HepG2 (cell line): ENCODE data around the gene TMEM80. TPM values are rescaled to one million over a fixed set of nuclear protein-coding genes. Genes with fewer than 3 reads are reported as not detected.

Experiments used
- ATAC-seq: fragments of 200-7000 bp; cut with Tn5 transposase; 3 replicates; pipeline ENCODE4 v1.9.1; 2020; ENCODE audit warnings: mild to moderate bottlenecking, moderate library complexity
- BruUV-seq: library from RNA; stranded (reverse); fragments of 400-500 nt; replicated peaks from 2 replicates; lab custom pipeline; 2021; lab: Mats Ljungman, UMichigan
- CTCF ChIA-PET: fragments of 300-600 bp; formaldehyde crosslinking; extraction: SDS; loops from one replicate; lab custom pipeline; 2021; ENCODE audit warnings: low total read pairs, inconsistent platforms, low intra/inter-chr PET ratio; lab: Yijun Ruan, JAX
- POLR2A ChIA-PET: fragments of 350-600 bp; sonication (Branson Sonifier 250); formaldehyde crosslinking; loops from one replicate; lab custom pipeline; 2020; ENCODE audit warnings: antibody characterized with exemption, inconsistent platforms; lab: Yijun Ruan, JAX
- DNase-seq: peaks from one replicate; pipeline ENCODE4 v3.0.0-alpha.2; 2015; ENCODE audit warnings: low spot score
- FAIRE-seq: peaks from 3 replicates; lab custom pipeline; 2011; peaks lifted over from hg19 to GRCh38; lab: Jason Lieb, UNC
- H2AFZ ChIP-seq: one replicate; pipeline ENCODE4 v1.6.1; 2011; ENCODE audit warnings: low read length, inconsistent platforms
- H3K27ac ChIP-seq: fragments of 300-600 bp; 3 replicates; pipeline ENCODE4 v1.8.0; 2011; ENCODE audit warnings: mixed run types, mild to moderate bottlenecking, mixed read lengths, low read length, inconsistent platforms; ENCODE audit not compliant: insufficient read depth; ENCODE audit errors: extremely low read length
- H3K27me3 ChIP-seq, 2 experiments: fragments of 200-600 bp in 1 of 2; 2 replicates in 1 of 2; 3 replicates in 1 of 2; pipeline versions ENCODE4 v1.6.0 to v1.8.0; 2011; ENCODE audit warnings: low read length in 2 of 2, mild to moderate bottlenecking in 2 of 2, moderate library complexity in 2 of 2, inconsistent platforms in 1 of 2; ENCODE audit not compliant: insufficient read depth in 2 of 2, control insufficient read depth in 1 of 2
- H3K36me3 ChIP-seq, 2 experiments: fragments of 200-600 bp in 1 of 2; replicated peaks in 1 of 2; 2 replicates in 1 of 2; 3 replicates in 1 of 2; pipeline versions ENCODE4 v1.5.1 to v1.8.0; 2011; ENCODE audit warnings: low read length in 2 of 2, inconsistent platforms in 1 of 2; ENCODE audit not compliant: insufficient read depth in 2 of 2, control insufficient read depth in 1 of 2
- H3K4me1 ChIP-seq: 2 replicates; pipeline ENCODE4 v1.5.1; 2012; ENCODE audit warnings: low read length, inconsistent platforms; ENCODE audit not compliant: insufficient read depth
- H3K4me2 ChIP-seq: 2 replicates; pipeline ENCODE4 v1.6.0; 2011; ENCODE audit warnings: low read depth, low read length, inconsistent platforms
- H3K4me3 ChIP-seq, 3 experiments: fragments of 200-600 bp in 1 of 3; sonication (generic), shearing (Covaris generic) in 1 of 3; replicated peaks in 1 of 3; 2 replicates each; pipeline ENCODE4 v1.5.1; 2011 to 2016; ENCODE audit warnings: low read length in 3 of 3, inconsistent platforms in 2 of 3, low read depth in 2 of 3, mild to moderate bottlenecking in 2 of 3, control low read depth in 1 of 3, mixed read lengths in 1 of 3; ENCODE audit not compliant: insufficient read depth in 1 of 3
- H3K79me2 ChIP-seq: one replicate; pipeline ENCODE4 v1.6.1; 2011; ENCODE audit warnings: low read length, inconsistent platforms; ENCODE audit not compliant: insufficient read depth
- H3K9ac ChIP-seq: 2 replicates; pipeline ENCODE4 v1.6.0; 2011; ENCODE audit warnings: mild to moderate bottlenecking, low read depth, low read length, inconsistent platforms; ENCODE audit not compliant: insufficient read depth
- H3K9me3 ChIP-seq: 2 replicates; pipeline ENCODE4 v1.5.1; 2012; ENCODE audit warnings: mild to moderate bottlenecking, low read length
- H4K20me1 ChIP-seq: 2 replicates; pipeline ENCODE4 v1.6.0; 2011; ENCODE audit warnings: inconsistent platforms, mild to moderate bottlenecking, low read length, moderate library complexity; ENCODE audit not compliant: insufficient read depth
- AGO2 ChIP-seq: fragments of 200-400 bp; formaldehyde crosslinking; optimal IDR thresholded peaks from 2 replicates; pipeline ENCODE3; 2017; ENCODE audit warnings: mild to moderate bottlenecking, low read depth, low read length, moderate library complexity
- CCDC6 ChIP-seq: sonication (generic); formaldehyde crosslinking; IDR thresholded peaks from 2 replicates; pipeline ENCODE4 v1.8.1; 2022; ENCODE audit warnings: mild to moderate bottlenecking, missing genetic modification reagents, moderate library complexity
- GABPB1 ChIP-seq: IDR thresholded peaks from 2 replicates; pipeline ENCODE4 v1.6.1; 2016; ENCODE audit warnings: mild to moderate bottlenecking, missing genetic modification reagents, moderate library complexity, missing compliant biosample characterization
- HOXA3 ChIP-seq: sonication (generic); formaldehyde crosslinking; IDR thresholded peaks from 2 replicates; pipeline ENCODE4 v1.5.0; 2020; ENCODE audit warnings: missing genetic modification reagents
- IRF9 ChIP-seq: sonication (generic); formaldehyde crosslinking; IDR thresholded peaks from 2 replicates; pipeline ENCODE4 v1.8.0; 2022; ENCODE audit warnings: missing genetic modification reagents, mild to moderate bottlenecking, borderline replicate concordance
- KLF16 ChIP-seq, 2 experiments: sonication (generic) in 1 of 2; formaldehyde crosslinking in 1 of 2; IDR thresholded peaks; 2 replicates each; pipeline versions ENCODE4 v1.6.1 to v1.8.0; 2016 to 2023; ENCODE audit warnings: missing genetic modification reagents in 2 of 2, missing compliant biosample characterization in 1 of 2
- NPAS2 ChIP-seq: sonication (generic); formaldehyde crosslinking; IDR thresholded peaks from 2 replicates; pipeline ENCODE4 v1.8.0; 2022; ENCODE audit warnings: mild to moderate bottlenecking, missing genetic modification reagents, borderline replicate concordance
- PHF8 ChIP-seq: sonication (generic); formaldehyde crosslinking; IDR thresholded peaks from 2 replicates; pipeline ENCODE4 v1.5.0; 2020; ENCODE audit warnings: missing genetic modification reagents
- RBFOX2 ChIP-seq: fragments of 200-400 bp; formaldehyde crosslinking; IDR thresholded peaks from 2 replicates; pipeline ENCODE4 v1.6.1; 2017; ENCODE audit warnings: low read depth, mild to moderate bottlenecking, low read length
- SETDB1 ChIP-seq: sonication (generic); formaldehyde crosslinking; IDR thresholded peaks from 2 replicates; pipeline ENCODE4 v1.5.1; 2020; ENCODE audit warnings: missing genetic modification reagents, mild to moderate bottlenecking, borderline replicate concordance
- SIN3A ChIP-seq: IDR thresholded peaks from 2 replicates; pipeline ENCODE4 v1.6.1; 2011; ENCODE audit warnings: low read depth, mild to moderate bottlenecking, control low read depth, low read length, borderline replicate concordance
- ZBTB34 ChIP-seq: sonication (generic); formaldehyde crosslinking; IDR thresholded peaks from 2 replicates; pipeline ENCODE4 v1.8.0; 2022; ENCODE audit warnings: mild to moderate bottlenecking, missing genetic modification reagents
- ZBTB7B ChIP-seq: sonication (generic); formaldehyde crosslinking; IDR thresholded peaks from 2 replicates; pipeline ENCODE4 v1.4.0; 2020; ENCODE audit warnings: missing genetic modification reagents
- ZMYM3 ChIP-seq: sonication (generic); formaldehyde crosslinking; IDR thresholded peaks from 2 replicates; pipeline ENCODE4 v1.5.1; 2020; ENCODE audit warnings: mild to moderate bottlenecking, missing genetic modification reagents
- ZNF30 ChIP-seq: sonication (generic); formaldehyde crosslinking; IDR thresholded peaks from 2 replicates; pipeline ENCODE4 v1.5.0; 2020; ENCODE audit warnings: mild to moderate bottlenecking, missing genetic modification reagents
- ZNF556 ChIP-seq: sonication (generic); formaldehyde crosslinking; IDR thresholded peaks from 2 replicates; pipeline ENCODE4 v1.4.0; 2020; ENCODE audit warnings: mild to moderate bottlenecking, missing genetic modification reagents, borderline replicate concordance
- ZNF709 ChIP-seq: sonication (generic); formaldehyde crosslinking; IDR thresholded peaks from 2 replicates; pipeline ENCODE4 v1.5.0; 2020; ENCODE audit warnings: mild to moderate bottlenecking, missing genetic modification reagents
- ZSCAN30 ChIP-seq: sonication (generic); formaldehyde crosslinking; IDR thresholded peaks from 2 replicates; pipeline ENCODE4 v1.5.0; 2020; ENCODE audit warnings: mild to moderate bottlenecking, missing genetic modification reagents
- WGBS: methylation state at CpG from one replicate; pipeline ENCODE4 v1.1.6; 2017; ENCODE audit warnings: low lambda C conversion rate; 5-methylcytosine and 5-hydroxymethylcytosine counted together
- in situ Hi-C: cut with HindIII; loops from 2 replicates; pipeline ENCODE4 v1.10.0; 2017; ENCODE audit warnings: low pct_unique_long_range_greater_than_20kb; ENCODE audit not compliant: extremely low pct_ligation_motif_present
- intact Hi-C: fragments of 100-400 bp; cut with micrococcal nuclease; formaldehyde crosslinking; loops from one replicate; pipeline ENCODE4 v1.10.0; 2022; ENCODE audit not compliant: unreplicated experiment
- polyA plus RNA-seq, 8 experiments: library from polyadenylated mRNA; depleted of rRNA in 3 of 8; stranded (reverse) in 7 of 8; unstranded in 1 of 8; fragments of >200 nt; fragmentation: Illumina TruSeq in 4 of 8; extraction: Trizol in 4 of 8; gene quantifications; 2 replicates each; pipeline versions ENCODE4 v1.2.1 to v1.2.3, GENCODE V29; 2011 to 2016; ENCODE audit warnings: low read depth in 4 of 8, missing spikeins in 1 of 8, mixed read lengths in 1 of 8; ENCODE audit not compliant: insufficient read depth in 1 of 8
- total RNA-seq, 5 experiments: library from RNA; depleted of rRNA; stranded (reverse); fragments of >200 nt; fragmentation: Illumina TruSeq; extraction: Trizol; gene quantifications; 2 replicates each; pipeline ENCODE4 v1.2.3, GENCODE V29; 2016; ENCODE audit warnings: low read depth in 1 of 5
- TF ChIP-seq, protein P1 (sequence below): sonication (generic); formaldehyde crosslinking; IDR thresholded peaks from 2 replicates; pipeline ENCODE4 v1.4.0; 2020; ENCODE audit warnings: low read depth, mild to moderate bottlenecking, missing genetic modification reagents
- TF ChIP-seq, protein P2 (sequence below): IDR thresholded peaks from 2 replicates; pipeline ENCODE4 v1.6.1; 2016; ENCODE audit warnings: control low read depth

Gene TMEM80
- total and polyA plus RNA-seq, 2 of the 13 experiments (the other 11 are each of a cell fraction or from before 2014, with no cell fraction given) = 5.6 to 17.1 TPM

DNA sequence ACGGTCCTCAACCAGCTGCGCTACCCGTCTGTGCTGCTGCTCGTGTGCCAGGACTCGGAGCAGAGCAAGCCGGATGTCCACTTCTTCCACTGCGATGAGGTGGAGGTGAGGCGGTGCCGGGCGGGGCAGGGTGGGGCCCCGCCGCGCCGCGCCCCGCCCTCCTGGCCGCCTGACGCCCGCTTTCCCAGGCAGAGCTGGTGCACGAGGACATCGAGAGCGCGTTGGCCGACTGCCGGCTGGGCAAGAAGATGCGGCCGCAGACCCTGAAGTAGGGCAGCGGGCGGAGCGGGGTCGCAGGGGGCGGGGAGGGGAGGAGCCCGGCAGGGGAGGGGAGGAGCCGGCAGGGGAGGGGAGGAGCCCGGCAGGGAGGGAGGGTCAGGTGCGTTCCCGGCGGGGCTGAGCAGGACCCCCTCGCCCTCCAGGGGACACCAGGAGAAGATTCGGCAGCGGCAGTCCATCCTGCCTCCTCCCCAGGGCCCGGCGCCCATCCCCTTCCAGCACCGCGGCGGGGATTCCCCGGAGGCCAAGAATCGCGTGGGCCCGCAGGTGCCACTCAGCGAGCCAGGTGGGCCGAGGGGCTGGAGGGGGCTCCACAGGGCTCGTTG lies 25.1 kb downstream of the TMEM80 start:
- in situ Hi-C loops = no loop called here
- TF ChIP-seq ZNF30 = no peak
- peak; percentile 6 for TF ChIP-seq AGO2
- TF ChIP-seq, protein P1, sequence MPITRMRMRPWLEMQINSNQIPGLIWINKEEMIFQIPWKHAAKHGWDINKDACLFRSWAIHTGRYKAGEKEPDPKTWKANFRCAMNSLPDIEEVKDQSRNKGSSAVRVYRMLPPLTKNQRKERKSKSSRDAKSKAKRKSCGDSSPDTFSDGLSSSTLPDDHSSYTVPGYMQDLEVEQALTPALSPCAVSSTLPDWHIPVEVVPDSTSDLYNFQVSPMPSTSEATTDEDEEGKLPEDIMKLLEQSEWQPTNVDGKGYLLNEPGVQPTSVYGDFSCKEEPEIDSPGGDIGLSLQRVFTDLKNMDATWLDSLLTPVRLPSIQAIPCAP = no peak
- TF ChIP-seq ZMYM3 (CRISPR knock-in tag) = no peak
- TF ChIP-seq ZBTB7B (CRISPR knock-in tag) = no peak
- TF ChIP-seq SIN3A = no peak
- 0 out of 2 replicates have a peak, but pooled peaks have one; percentile 11 for TF ChIP-seq HOXA3
- no peak for TF ChIP-seq CCDC6
- TF ChIP-seq NPAS2 = no peak
- no peak for TF ChIP-seq ZNF556
- TF ChIP-seq, protein P2, sequence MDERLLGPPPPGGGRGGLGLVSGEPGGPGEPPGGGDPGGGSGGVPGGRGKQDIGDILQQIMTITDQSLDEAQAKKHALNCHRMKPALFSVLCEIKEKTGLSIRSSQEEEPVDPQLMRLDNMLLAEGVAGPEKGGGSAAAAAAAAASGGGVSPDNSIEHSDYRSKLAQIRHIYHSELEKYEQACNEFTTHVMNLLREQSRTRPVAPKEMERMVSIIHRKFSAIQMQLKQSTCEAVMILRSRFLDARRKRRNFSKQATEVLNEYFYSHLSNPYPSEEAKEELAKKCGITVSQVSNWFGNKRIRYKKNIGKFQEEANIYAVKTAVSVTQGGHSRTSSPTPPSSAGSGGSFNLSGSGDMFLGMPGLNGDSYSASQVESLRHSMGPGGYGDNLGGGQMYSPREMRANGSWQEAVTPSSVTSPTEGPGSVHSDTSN (CRISPR knock-in tag) = no peak
- no peak for TF ChIP-seq GABPB1 (CRISPR knock-in tag)
- TF ChIP-seq KLF16 (CRISPR knock-in tag; IDR thresholded peaks at IDR 0.05) = no peak
- no peak for TF ChIP-seq IRF9 (CRISPR knock-in tag)
- no peak for TF ChIP-seq ZBTB34
- TF ChIP-seq PHF8 = no peak
- TF ChIP-seq SETDB1 (CRISPR knock-in tag) = no peak
- TF ChIP-seq ZSCAN30 = no peak
- peak; percentile 48; the same call in 1 of the 2 replicates for TF ChIP-seq RBFOX2
- TF ChIP-seq ZNF709 (CRISPR knock-in tag) = no peak
- ChIA-PET POLR2A (interaction anchor here (0.7 to 12.6 kb wide), 4 partner anchors 9 to 25 kb away, joined by 3 to 203 read pairs (median 13); partner anchors contain the start of genes DEAF1, EPS8L2 and TMEM80), CTCF (no interaction called here)
- no peak overlapping the region for H3K4me3 ChIP-seq
- intact Hi-C loops = no loop called here
- H3K4me2 ChIP-seq = no peak overlapping the region
- peaks cover 12% of the 10 kb centered on the region; the same call in 1 of the 2 replicates for H4K20me1 ChIP-seq
- no peaks in the 10 kb centered on the region for H3K9me3 ChIP-seq
- peaks cover 25 to 55% of the 10 kb centered on the region in 2 experiments for H3K36me3 ChIP-seq
- FAIRE-seq = no peak
- H3K4me1 ChIP-seq = 0 out of 2 replicates have a peak, but pooled peaks cover 10% of the 10 kb centered on the region
- no peak overlapping the region for H2AFZ ChIP-seq
- H3K27ac ChIP-seq = no peak overlapping the region
- no peak for DNase-seq
- no TSS peak for BruUV-seq
- WGBS = 97% methylated on average over 42 of the region's 53 CpGs
- peaks cover 12% of the 10 kb centered on the region for H3K79me2 ChIP-seq
- no peak for ATAC-seq
- H3K9ac ChIP-seq = no peak overlapping the region
- no peaks in the 10 kb centered on the region for H3K27me3 ChIP-seq
